GM10847 (cell line): ENCODE data around the gene PRUNE2.

Experiments used
- POLR2A ChIP-seq: IDR thresholded peaks from 2 replicates; pipeline ENCODE4 v1.6.1; 2011; ENCODE audit not compliant: insufficient read length; ENCODE audit errors: extremely low read depth

The PRUNE2 gene

DNA sequence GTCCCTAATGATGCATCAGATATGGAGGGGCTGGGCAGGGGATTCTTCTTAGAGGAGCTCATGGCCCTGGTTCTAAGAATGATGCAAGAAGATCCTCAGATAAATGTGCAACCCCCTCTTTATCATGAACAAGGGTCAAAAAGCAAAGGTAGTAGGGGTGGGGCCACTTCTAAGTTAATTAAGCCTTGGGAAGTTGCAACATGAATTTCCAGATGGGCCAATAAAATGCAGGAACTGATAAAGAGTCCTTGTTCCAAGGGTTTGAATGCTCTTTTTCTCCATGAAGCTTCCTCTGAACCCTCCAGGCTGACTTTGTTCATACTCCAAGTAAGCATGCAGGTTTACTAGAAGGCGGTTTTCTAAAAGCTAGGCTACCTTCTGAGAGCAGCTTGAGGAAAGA lies 116.1 kb downstream of the PRUNE2 start:
- no peak for TF ChIP-seq POLR2A

DNA sequence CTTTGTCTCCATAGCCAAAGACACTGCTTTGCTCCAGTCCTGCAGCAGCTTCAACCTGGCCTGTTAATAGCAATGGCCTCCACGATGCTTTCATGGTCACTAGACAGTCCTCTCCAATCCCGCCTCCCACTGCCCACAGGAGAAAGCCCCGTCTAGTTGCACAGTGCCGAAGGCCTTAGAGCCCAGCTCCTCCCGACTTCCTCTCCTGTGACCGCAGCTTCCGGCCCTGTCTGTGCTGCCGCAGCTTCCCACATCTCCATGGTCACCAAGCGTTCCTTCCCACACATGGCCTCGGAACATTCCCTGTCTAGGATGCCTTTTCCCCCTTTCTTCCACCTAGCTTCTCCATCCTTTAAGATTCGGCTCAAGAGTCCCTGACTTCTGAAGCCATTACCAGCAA lies 118.2 kb downstream of the PRUNE2 start:
- TF ChIP-seq POLR2A, result no peak

DNA sequence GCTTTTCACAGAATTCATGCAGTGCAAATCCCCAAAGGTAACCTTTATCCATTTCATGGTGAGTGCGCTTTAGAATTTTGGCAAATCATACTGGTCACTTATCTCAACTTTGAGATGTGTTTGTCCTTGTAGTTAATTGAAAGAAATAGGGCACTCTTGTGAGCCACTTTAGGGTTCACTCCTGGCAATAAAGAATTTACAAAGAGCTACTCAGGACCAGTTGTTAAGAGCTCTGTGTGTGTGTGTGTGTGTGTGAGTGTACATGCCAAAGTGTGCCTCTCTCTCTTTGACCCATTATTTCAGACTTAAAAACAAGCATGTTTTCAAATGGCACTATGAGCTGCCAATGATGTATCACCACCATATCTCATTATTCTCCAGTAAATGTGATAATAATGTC lies 120.4 kb downstream of the PRUNE2 start:
- TF ChIP-seq POLR2A, result no peak

DNA sequence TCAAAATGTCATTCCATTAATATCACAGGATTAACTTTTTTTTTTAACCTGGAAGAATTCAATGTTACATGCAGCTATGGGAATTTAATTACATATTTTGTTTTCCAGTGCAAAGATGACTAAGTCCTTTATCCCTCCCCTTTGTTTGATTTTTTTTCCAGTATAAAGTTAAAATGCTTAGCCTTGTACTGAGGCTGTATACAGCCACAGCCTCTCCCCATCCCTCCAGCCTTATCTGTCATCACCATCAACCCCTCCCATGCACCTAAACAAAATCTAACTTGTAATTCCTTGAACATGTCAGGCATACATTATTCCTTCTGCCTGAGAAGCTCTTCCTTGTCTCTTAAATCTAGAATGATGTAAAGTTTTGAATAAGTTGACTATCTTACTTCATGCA lies 121.0 kb downstream of the PRUNE2 start:
- TF ChIP-seq POLR2A, result no peak

DNA sequence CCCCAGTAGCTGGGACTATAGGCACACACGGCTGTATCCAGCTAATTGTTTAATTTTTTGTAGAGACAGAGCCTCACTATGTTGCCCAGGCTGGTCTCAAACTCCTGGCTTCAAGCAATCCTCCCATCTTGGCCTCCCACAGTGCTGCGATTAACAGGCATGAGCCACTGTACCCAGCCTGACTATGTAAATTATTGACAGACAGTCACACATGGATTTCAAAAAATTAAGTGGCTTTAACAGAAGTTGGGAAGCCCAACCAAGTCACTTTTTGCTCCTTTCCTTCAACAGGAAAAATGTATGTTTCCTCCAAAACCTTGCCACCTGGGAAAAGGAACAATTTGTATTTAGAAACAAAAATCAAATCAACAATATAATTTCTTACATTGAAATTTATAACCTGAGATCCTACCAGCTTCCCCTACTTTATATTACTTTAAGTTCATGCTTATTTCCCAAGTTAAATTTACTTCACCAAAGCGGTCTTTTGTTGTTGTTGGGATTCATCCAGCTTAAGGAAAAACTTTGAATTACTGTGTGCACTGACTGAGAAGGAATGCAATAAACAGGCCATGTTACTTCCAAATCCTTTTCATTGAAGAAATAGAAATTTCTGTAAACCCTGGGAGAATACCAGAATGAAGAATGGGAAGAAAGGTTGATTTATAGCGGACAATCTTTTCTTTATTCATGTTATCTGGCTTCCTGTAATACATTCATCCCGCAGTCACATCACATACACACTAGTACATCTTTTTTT lies 133.0 kb downstream of the PRUNE2 start:
- no peak for TF ChIP-seq POLR2A

DNA sequence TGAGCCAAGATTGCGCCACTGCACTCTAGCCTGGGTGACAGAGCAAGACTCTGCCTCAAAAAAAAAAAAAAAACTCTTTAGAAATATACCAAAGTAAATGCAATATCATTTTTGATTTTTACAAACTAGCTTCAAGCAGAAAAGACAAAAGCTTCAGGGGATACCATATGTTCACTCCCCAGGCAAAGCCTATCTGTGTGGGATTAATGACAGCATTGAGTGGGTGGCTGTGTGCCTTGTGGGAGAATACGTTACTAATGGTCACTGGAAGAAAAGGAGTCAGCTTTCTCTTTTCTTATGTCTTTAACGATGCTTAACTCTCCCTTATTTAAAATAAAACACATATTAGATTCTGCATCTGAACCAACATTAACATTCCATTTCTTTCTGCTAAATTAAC lies 139.8 kb downstream of the PRUNE2 start:
- no peak for TF ChIP-seq POLR2A

DNA sequence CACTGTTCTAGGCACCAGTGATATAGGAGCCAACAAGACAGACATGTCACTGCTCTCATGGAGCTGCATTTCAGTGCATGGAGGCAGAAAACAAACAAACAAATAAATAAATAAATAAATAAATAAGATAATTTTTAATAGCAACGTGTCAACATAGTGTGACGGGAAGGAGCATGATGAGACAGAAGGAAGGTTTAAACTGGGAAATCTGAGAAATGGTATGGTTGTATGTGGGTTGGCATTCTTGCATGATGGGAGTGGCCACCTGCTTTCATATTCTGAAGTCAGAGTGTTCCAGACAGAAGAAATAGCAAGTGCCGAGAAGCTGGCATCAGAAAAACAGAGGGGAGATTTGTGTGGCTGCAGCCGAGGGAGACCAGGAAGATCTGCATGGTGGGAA lies 141.8 kb downstream of the PRUNE2 start, which contains the start of gene PCA3:
PCA3 (plus strand) TSS at position 301 of the 400 bp plus-strand sequence.
- no peak for TF ChIP-seq POLR2A

DNA sequence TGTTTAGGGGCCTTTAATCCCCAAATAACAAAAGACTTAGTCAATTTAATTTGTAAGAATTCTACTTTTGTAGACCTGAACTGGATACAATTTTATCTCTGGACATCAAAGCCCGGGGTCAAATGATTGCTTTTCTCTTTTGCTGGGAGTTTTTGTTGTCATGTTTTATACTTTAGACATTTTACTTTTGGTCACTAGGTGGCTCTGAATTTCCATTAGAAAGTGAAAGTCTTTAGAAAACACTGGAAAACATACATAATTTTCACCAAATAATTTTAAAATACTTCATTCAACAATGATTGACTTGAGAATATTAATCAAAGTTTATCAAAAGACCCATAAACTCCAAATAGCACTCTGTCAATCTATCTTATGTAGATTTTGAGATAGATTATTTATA lies 144.5 kb downstream of the PRUNE2 start:
- TF ChIP-seq POLR2A, result no peak

DNA sequence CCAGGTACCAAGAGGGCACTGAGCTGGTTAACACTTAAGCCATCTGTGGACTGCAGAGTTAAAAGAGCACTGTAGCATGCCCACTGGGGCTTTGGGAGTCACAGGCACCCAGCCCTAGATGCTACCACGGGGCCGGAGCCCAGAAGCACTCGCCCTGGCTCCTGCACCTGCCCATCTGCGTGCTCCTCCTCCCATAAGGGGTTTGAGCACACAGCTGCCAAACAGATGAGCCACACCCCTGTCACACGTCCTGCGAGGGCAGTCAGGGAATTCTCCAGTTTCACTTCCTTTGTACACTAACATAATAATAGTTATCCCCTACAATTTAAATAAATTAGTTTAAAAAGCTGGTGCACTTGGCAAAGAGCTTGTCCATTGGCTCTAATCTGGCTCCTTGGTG lies 146.2 kb downstream of the PRUNE2 start:
- no peak for TF ChIP-seq POLR2A

DNA sequence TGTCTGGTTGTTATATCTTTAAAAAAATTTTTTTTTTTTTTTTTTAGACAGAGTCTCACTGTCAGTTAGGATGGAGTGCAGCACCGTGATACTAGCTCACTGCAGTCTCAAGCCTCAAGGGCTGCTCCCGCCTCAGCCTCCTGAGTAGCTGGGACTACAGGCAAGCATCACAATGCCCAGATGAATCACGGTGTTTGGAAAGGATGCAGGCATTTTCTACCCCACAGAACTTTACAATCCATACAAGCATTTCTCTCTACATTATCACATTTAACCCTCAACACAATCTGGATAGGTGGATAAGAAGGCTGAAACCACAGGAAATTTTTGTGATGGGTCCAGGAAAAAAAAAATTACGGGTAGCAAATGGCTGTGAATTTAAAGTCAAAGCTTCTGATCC lies 147.4 kb downstream of the PRUNE2 start:
- TF ChIP-seq POLR2A, result no peak

DNA sequence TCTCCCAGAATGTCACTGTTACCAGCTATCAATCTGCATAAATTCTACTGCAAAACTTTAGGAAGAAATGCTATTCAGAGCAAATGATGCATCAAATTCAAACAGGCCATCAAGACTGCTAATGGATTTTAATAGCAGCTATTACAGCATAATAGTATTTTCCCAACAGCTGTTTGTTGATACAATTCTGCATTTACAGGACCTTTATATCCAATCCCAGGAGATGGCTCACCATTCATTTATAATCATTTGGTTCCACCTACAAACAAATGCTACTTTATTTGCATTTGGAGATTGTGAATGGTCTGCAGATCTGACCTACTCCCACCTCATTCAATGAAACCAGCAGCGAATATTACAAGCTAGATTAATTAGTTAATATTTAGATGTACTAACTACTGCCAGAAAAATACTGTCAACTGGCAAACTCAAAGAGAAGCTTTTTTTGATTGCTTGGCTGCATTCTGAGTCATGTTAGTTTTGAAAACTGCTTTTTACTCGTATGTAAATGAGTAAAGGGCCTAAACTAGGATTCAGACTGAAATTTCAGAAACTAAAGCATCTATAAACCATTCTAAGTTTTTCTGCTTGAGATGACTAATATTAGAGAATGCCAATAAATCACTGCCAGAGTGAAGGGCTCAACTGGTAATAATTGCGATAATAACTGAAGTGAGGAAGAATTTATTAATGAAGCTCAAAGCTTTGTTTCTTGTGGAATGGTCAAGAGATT lies 148.8 kb downstream of the PRUNE2 start:
- no peak for TF ChIP-seq POLR2A

DNA sequence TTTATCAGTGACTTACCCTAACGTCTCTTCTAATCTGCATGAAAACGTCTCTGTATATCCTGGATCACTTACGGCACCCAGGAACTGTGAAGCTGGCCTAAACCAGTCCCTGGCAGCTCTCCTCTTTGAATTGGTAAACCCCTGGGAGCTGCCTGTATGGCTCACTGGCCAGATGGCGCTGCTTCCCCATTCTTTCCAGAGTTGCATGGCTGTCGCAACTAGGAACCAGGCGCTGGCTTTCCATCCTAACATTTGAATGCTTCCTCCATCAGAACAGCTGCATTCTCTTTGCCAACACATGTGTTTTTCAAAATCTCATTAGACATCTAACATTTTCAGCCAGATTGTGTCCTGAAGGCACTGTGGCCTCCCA lies 149.7 kb downstream of the PRUNE2 start:
- no peak for TF ChIP-seq POLR2A

DNA sequence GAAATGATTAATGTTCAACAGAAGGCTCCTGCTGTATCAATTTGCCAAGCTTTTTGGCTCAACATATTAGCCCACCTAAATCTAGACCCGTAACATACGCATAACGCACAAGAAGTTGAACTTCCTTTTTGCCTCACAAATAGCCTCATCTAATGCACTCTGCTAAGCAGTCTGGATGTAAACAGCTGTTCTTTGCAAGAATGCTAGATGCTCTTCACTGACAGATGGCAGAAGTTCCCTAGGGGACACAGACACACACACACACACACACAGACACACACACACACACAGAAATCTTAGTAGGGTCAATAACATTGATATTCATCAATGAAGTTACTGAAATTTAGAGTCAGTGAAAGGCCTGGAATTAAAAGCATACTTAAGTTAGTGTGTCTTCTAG lies 154.9 kb downstream of the PRUNE2 start:
- no peak for TF ChIP-seq POLR2A

DNA sequence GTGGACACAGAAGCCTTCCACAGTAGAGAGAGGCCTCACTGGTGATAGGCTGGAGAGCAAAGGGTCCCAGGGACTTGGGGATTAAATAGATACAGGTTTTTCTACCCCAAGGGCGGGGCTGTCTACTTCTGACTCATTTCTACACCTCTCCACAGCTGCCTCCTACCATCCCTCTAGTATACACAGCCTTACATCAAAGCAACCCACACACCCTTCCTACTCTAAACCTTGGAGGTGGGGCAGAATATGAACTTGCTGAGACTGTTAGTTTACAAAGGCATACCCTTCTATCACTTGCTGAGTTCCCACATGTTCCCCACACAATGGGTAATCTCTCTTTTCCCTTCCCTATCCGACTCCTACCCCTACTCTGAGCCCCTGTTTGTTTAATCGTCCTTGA lies 161.6 kb downstream of the PRUNE2 start:
- no peak for TF ChIP-seq POLR2A

DNA sequence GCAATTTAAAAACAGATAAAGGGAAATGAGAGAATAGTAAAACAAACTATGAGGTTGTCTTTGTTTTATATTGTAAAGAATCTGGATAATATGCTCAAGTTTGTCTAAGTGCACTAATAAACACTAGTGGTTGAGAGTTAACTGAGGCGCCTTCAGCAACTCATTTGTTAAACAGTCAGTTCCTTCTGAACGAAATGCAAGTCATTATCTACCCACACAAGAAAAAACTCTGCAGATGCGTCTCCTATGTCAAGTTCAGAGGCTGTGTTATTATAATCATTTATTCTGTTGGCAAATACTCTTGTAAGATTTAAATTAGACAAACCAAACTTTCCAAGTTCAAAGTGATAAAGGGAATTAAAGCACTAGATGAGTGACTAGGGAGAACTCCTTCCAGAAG lies 162.0 kb downstream of the PRUNE2 start:
- TF ChIP-seq POLR2A, result no peak

DNA sequence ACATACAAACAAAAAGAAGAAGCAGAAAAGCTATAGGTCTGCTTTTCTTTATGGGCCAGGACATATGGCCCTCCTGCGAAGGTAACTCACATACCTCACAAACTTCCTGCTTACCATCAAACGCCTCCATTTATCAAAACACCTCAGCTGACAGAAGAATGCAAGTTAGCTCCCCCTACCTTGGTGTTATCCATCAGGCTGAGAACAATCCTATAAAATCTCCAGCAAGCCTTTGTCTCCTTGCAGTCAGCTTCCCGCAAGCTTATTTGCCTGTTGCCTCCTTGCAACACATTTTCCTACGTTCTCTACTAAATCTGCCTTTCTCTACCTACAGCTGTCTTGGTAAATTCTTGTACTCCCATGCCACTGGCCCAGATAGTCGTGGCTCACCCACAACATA lies 164.4 kb downstream of the PRUNE2 start:
- TF ChIP-seq POLR2A, result no peak

DNA sequence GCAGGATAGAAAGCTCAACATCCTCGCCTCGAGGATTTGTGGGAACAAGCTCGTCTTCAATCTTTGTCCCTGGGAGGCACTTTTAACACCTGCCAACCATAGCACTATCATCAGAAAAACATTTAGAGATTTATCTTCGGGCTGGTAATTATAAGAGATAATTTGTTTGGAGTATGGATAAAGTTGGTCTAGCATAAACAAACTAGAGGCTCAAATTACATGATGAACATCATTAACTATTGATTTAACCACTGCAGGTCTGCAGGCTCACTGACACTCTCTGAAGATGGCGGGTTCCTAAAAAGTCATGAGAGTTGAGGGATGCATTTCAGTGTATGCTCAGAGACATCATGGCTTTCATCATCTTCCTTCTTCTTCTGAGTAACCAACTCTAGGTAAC lies 167.5 kb downstream of the PRUNE2 start:
- TF ChIP-seq POLR2A, result no peak
